Lower leg skin (tissue), 3 donors: ENCODE results near the gene ASF1B.

Source experiments
- CTCF ChIP-seq, 3 donors: fragments of 450-650 bp; IDR thresholded peaks; one replicate each; pipeline ENCODE4 v1.5.1; 2016; ENCODE audit warnings: antibody characterized with exemption in 3 of 3, mild to moderate bottlenecking in 3 of 3, moderate library complexity in 2 of 3
- POLR2A ChIP-seq, 2 donors: fragments of 450-650 bp; IDR thresholded peaks; one replicate each; pipeline ENCODE4 v1.6.1; 2016 to 2017; ENCODE audit warnings: antibody characterized with exemption in 2 of 2, mild to moderate bottlenecking in 1 of 2, moderate library complexity in 1 of 2

- TF ChIP-seq CTCF (IDR thresholded peaks at IDR 0.05): no peak
- no peak for TF ChIP-seq POLR2A (IDR thresholded peaks at IDR 0.05)
These were observed 58.0 kb downstream of the ASF1B start for GRCh38 chr19:14078411-14078810.
